Thyroid gland (tissue), 4 donors: Measurements from ENCODE around the gene NUP88.

Source experiments
- CTCF ChIP-seq, 6 experiments: fragments of 200-600 bp in 3 of 6; fragments of 450-650 bp in 3 of 6; sonication (generic) in 3 of 6; IDR thresholded peaks; one replicate each; pipeline ENCODE4 v1.5.1; 2016 to 2019; ENCODE audit warnings: antibody characterized with exemption in 6 of 6, mild to moderate bottlenecking in 2 of 6, inconsistent platforms in 1 of 6, moderate library complexity in 1 of 6
- POLR2A ChIP-seq, 2 donors: fragments of 450-650 bp; IDR thresholded peaks; one replicate each; pipeline ENCODE4 v1.6.1; 2017; ENCODE audit warnings: antibody characterized with exemption in 2 of 2, mild to moderate bottlenecking in 2 of 2, moderate library complexity in 1 of 2

GRCh38 chr17:5399767-5400166 lies 19.7 kb downstream of the NUP88 start:
- TF ChIP-seq CTCF (IDR thresholded peaks at IDR 0.05) (no peak), POLR2A (IDR thresholded peaks at IDR 0.05) (no peak)
